ENCODE data around the gene PTGDR2. TPM values are rescaled to one million over a fixed set of nuclear protein-coding genes. Genes with fewer than 3 reads are reported as not detected.

PTGDR2 gene
- total RNA-seq, 1 experiment from 2014 or later, result 0.12 TPM

- POLR2A ChIA-PET, result no interaction called here
- H3K9me3 ChIP-seq (ENCODE audit: control insufficient read depth in 1 of 2, insufficient read depth in 1 of 2, low read depth in 1 of 2, low read length in 2 of 2), result no peaks in the 10 kb centered on the region
- ATAC-seq (no peak), DNase-seq (ENCODE audit: low read depth, low spot score) (no peak)
- no peak overlapping the region for H3K4me3 ChIP-seq (replicated peaks in 1 of 2; ENCODE audit: low read depth in 1 of 2, low read length in 2 of 2)
- no TSS peak for BruUV-seq (replicated peaks)
- H3K27ac ChIP-seq (ENCODE audit: low read depth, low read length), result no peak overlapping the region
- no peak overlapping the region for H3K4me2 ChIP-seq (ENCODE audit: low read length)
- peaks cover 11 to 12% of the 10 kb centered on the region in 2 experiments; a peak in 3 of 4 replicates for H3K36me3 ChIP-seq (ENCODE audit: control insufficient read depth in 1 of 2, insufficient read depth in 2 of 2, low read length in 2 of 2)
- RAD21 ChIA-PET (ENCODE audit: low non-redundant PET in 1 of 2, low total read pairs in 2 of 2, uncharacterized antibody in 2 of 2, unreplicated experiment in 2 of 2), result no interaction called here
- no peaks in the 10 kb centered on the region for H3K27me3 ChIP-seq (ENCODE audit: insufficient read depth, low read length)
- TF ChIP-seq TCF7L2 (IDR thresholded peaks at IDR 0.05; ENCODE audit: borderline replicate concordance, extremely low read depth, insufficient read depth, insufficient read length), result no peak
- no peak for TF ChIP-seq CBX3 (IDR thresholded peaks at IDR 0.05; ENCODE audit: low read depth)
- no peak for TF ChIP-seq JUND (IDR thresholded peaks at IDR 0.05)
- TF ChIP-seq POLR2A (IDR thresholded peaks at IDR 0.05; ENCODE audit: borderline replicate concordance, extremely low read depth, insufficient read depth, insufficient read length), result no peak
- TF ChIP-seq POLR2AphosphoS5 (IDR thresholded peaks at IDR 0.05; ENCODE audit: low read depth, low read length), result no peak
- TF ChIP-seq CTCF (IDR thresholded peaks at IDR 0.05 in 2 of 3, conservative IDR thresholded peaks at IDR 0.05 in 1 of 3; ENCODE audit: borderline replicate concordance in 1 of 3, insufficient read depth in 1 of 3, low read depth in 2 of 3, low read length in 2 of 3), result no peak
- no peak for TF ChIP-seq EGR1 (IDR thresholded peaks at IDR 0.05; ENCODE audit: low read depth)
- TF ChIP-seq ZFX (IDR thresholded peaks at IDR 0.05), result no peak
- no peak for TF ChIP-seq FOSL1 (IDR thresholded peaks at IDR 0.05; ENCODE audit: low read depth)
- no peak for TF ChIP-seq REST (IDR thresholded peaks at IDR 0.05; ENCODE audit: low read depth)
- TF ChIP-seq ATF3 (IDR thresholded peaks at IDR 0.05), result no peak
- TF ChIP-seq EZH2phosphoT487 (IDR thresholded peaks at IDR 0.05; ENCODE audit: borderline replicate concordance), result no peak
- TF ChIP-seq SP1 (IDR thresholded peaks at IDR 0.05; ENCODE audit: low read depth), result no peak
- TF ChIP-seq SIN3A (IDR thresholded peaks at IDR 0.05; ENCODE audit: low read depth), result no peak
- no peak for TF ChIP-seq CEBPB (IDR thresholded peaks at IDR 0.05; ENCODE audit: low read depth)
- no peak for TF ChIP-seq ZBTB33 (IDR thresholded peaks at IDR 0.05; ENCODE audit: extremely low read depth, insufficient replicate concordance, low read length)
- no peak for TF ChIP-seq EZH2 (IDR thresholded peaks at IDR 0.05)
- TF ChIP-seq SRF (IDR thresholded peaks at IDR 0.05; ENCODE audit: low read depth), result no peak
- TF ChIP-seq MAX (IDR thresholded peaks at IDR 0.05), result no peak
- no peak for TF ChIP-seq RAD21 (IDR thresholded peaks at IDR 0.05; ENCODE audit: low read depth)
- intact Hi-C loops (cut with micrococcal nuclease), result loop anchor here (5.0 kb wide), 1 partner anchor 188 kb away; no protein-coding TSS in a partner anchor
- H4K20me1 ChIP-seq (ENCODE audit: insufficient read depth), result no peaks in the 10 kb centered on the region
- H3K79me2 ChIP-seq (ENCODE audit: insufficient read depth, low read length), result no peaks in the 10 kb centered on the region
- H2AFZ ChIP-seq (ENCODE audit: low read depth, low read length, poor library complexity, severe bottlenecking), result no peak overlapping the region
- H3K4me1 ChIP-seq (ENCODE audit: control insufficient read depth in 1 of 2, insufficient read depth in 2 of 2, low read length in 2 of 2), result no peaks in the 10 kb centered on the region
- CTCF ChIA-PET, result interaction anchor here (0.8 to 1.9 kb wide), 2 partner anchors 9 to 58 kb away, joined by 3 to 10 read pairs; no protein-coding TSS in a partner anchor
- H3K9ac ChIP-seq (ENCODE audit: low read length), result no peak overlapping the region
- H3K9me2 ChIP-seq (ENCODE audit: insufficient read depth), result no peaks in the 10 kb centered on the region
Measured at GRCh38 chr11:60889869-60890311, 34.1 kb upstream of the PTGDR2 start.

All from HCT116 (cell line).